Neural cell (in vitro differentiated cells): Measurements from ENCODE around the gene ITGB5. TPM values are rescaled to one million over a fixed set of nuclear protein-coding genes. Genes with fewer than 3 reads are reported as not detected.

ENCODE experiments used
- H2AFZ ChIP-seq: fragments of 200-600, 300-800 bp; sonication (generic), shearing (Covaris generic); 2 replicates; pipeline ENCODE4 v1.6.0; 2014; ENCODE audit warnings: low read depth, mild to moderate bottlenecking, antibody characterized with exemption, low read length, moderate library complexity
- H3F3A ChIP-seq: fragments of 200-600 bp; shearing (Covaris generic); 2 replicates; pipeline ENCODE4 v1.6.1; 2016; ENCODE audit warnings: mild to moderate bottlenecking, moderate library complexity, mixed read lengths, antibody characterized with exemption, low read length; ENCODE audit not compliant: insufficient read depth, poor library complexity, severe bottlenecking
- H3K27ac ChIP-seq: fragments of 200-600, 300-800 bp; sonication (generic), shearing (Covaris generic); 2 replicates; pipeline ENCODE4 v1.5.1; 2014; ENCODE audit warnings: mild to moderate bottlenecking, low read length, moderate library complexity
- H3K27me3 ChIP-seq: fragments of 300-800, 200-600 bp; sonication (generic), shearing (Covaris generic); 2 replicates; pipeline ENCODE4 v1.6.0; 2014; ENCODE audit warnings: mild to moderate bottlenecking, low read depth, low read length, moderate library complexity; ENCODE audit not compliant: insufficient read depth
- H3K36me3 ChIP-seq: fragments of 300-800, 200-600 bp; sonication (generic), shearing (Covaris generic); 2 replicates; pipeline ENCODE4 v1.5.1; 2014; ENCODE audit warnings: mild to moderate bottlenecking, antibody characterized with exemption, low read length, moderate library complexity; ENCODE audit not compliant: insufficient read depth
- H3K4me2 ChIP-seq: fragments of 300-800, 200-600 bp; sonication (generic), shearing (Covaris generic); 2 replicates; pipeline ENCODE4 v1.6.0; 2014; ENCODE audit warnings: mild to moderate bottlenecking, low read length
- H3K4me3 ChIP-seq: fragments of 300-800, 200-600 bp; sonication (generic), shearing (Covaris generic); 2 replicates; pipeline ENCODE4 v1.5.1; 2014; ENCODE audit warnings: mild to moderate bottlenecking, low read length, moderate library complexity
- H3K79me2 ChIP-seq: fragments of 200-600 bp; shearing (Covaris generic); replicated peaks from 2 replicates; pipeline ENCODE4 v1.6.0; 2014; ENCODE audit warnings: mild to moderate bottlenecking, low read length, moderate library complexity; ENCODE audit not compliant: insufficient read depth
- H3K9ac ChIP-seq: fragments of 300-800, 200-600 bp; sonication (generic), shearing (Covaris generic); 2 replicates; pipeline ENCODE4 v1.6.1; 2016; ENCODE audit warnings: mild to moderate bottlenecking, low read length, mixed read lengths
- H3K9me2 ChIP-seq: fragments of 200-600 bp; shearing (Covaris generic); 2 replicates; pipeline ENCODE4 v1.6.1; 2016; ENCODE audit warnings: mild to moderate bottlenecking, low read length, mixed read lengths; ENCODE audit not compliant: insufficient read depth
- H3K9me3 ChIP-seq: fragments of 200-600, 300-800 bp; sonication (generic), shearing (Covaris generic); 2 replicates; pipeline ENCODE4 v1.6.1; 2016; ENCODE audit warnings: mild to moderate bottlenecking, mixed run types, low read length, moderate library complexity, mixed read lengths
- H4K20me1 ChIP-seq: fragments of 200-600 bp; shearing (Covaris generic); 2 replicates; pipeline ENCODE4 v1.6.1; 2016; ENCODE audit warnings: mild to moderate bottlenecking, mixed run types; ENCODE audit not compliant: insufficient read depth
- EP300 ChIP-seq: fragments of 450-650 bp; conservative IDR thresholded peaks from 2 replicates; pipeline ENCODE4 v1.6.1; 2014; ENCODE audit warnings: antibody characterized with exemption, mild to moderate bottlenecking, moderate library complexity; ENCODE audit not compliant: poor library complexity, severe bottlenecking
- EZH2 ChIP-seq: fragments of 200-600, 300-800 bp; shearing (Covaris generic), sonication (generic); IDR thresholded peaks from 2 replicates; pipeline ENCODE4 v1.6.1; 2014; ENCODE audit warnings: antibody characterized with exemption, low read length, borderline replicate concordance, mild to moderate bottlenecking; ENCODE audit not compliant: insufficient read depth, poor library complexity, severe bottlenecking
- MXI1 ChIP-seq: fragments of 450-650 bp; conservative IDR thresholded peaks from 2 replicates; pipeline ENCODE4 v1.6.1; 2014; ENCODE audit warnings: antibody characterized with exemption, mild to moderate bottlenecking; ENCODE audit not compliant: poor library complexity, severe bottlenecking
- POLR2AphosphoS5 ChIP-seq: IDR thresholded peaks from 2 replicates; pipeline ENCODE4 v1.6.1; 2012
- RAD21 ChIP-seq: fragments of 450-650 bp; conservative IDR thresholded peaks from 2 replicates; pipeline ENCODE4 v1.6.1; 2014; ENCODE audit warnings: antibody characterized with exemption, mild to moderate bottlenecking, moderate library complexity
- REST ChIP-seq: IDR thresholded peaks from 2 replicates; pipeline ENCODE4 v1.6.1; 2012; ENCODE audit warnings: borderline replicate concordance
- SMC3 ChIP-seq: fragments of 450-650 bp; conservative IDR thresholded peaks from 2 replicates; pipeline ENCODE4 v1.6.1; 2014; ENCODE audit warnings: antibody characterized with exemption, mild to moderate bottlenecking, moderate library complexity; ENCODE audit not compliant: poor library complexity
- TAF1 ChIP-seq: IDR thresholded peaks from 2 replicates; pipeline ENCODE4 v1.6.1; 2012; ENCODE audit warnings: low read depth
- polyA plus RNA-seq: library from polyadenylated mRNA; depleted of rRNA; stranded (reverse); fragments of >200 nt; gene quantifications from 2 replicates; pipeline ENCODE4 v1.2.3, GENCODE V29; 2014
- TF ChIP-seq, protein P1 (sequence below): fragments of 450-650 bp; IDR thresholded peaks from 2 replicates; pipeline ENCODE4 v1.5.1; 2014; ENCODE audit warnings: antibody characterized with exemption, mild to moderate bottlenecking, moderate library complexity; ENCODE audit not compliant: poor library complexity, severe bottlenecking

The ITGB5 gene
- polyA plus RNA-seq, 1 donor from 2014 or later: 1.2 TPM

DNA sequence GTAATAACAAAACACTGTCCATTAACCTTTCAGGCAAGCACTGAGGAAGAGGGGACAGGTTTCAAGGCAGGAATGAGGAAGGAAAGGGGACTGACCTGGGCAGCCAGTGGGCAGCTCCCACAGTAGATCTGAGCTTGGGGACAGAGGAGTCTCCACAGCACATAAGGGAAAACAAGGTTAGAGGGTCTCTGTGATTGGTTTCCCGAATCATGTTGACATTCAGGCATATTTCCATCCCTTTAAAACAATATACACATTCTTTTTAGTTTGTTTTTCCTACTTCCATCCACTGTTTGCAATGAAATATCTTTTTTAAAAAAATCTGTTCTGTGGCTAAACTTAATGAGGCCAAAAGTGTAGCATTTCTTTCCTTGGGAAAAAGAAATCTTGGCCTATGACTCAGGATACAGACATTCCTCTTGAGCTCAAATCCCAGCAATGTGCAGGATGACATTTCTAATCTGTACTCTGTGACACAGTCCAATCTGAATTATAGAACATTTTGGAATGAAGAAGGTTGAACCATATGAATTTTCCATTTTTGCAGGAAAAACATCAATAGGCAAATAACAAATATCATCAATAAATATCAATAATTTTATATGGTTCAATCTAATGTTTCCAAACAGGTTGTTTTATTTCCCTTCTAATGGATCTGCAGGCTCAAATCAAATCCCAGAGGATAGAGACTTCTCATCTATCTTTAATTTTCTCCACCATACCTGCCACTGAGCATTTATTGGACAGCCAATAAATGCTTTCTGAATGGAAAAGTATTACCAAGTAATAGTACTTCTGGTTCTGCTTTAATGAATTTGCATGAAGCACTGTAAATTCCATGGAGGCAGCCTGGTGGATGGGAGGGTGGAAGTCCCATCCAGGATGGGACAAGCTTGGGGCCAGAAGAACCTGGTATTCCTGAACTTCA is 54.1 kb downstream of the ITGB5 start:
- Histone ChIP-seq H3K4me2 (no peak overlapping the region), H3K79me2 (no peaks in the 10 kb centered on the region), H3F3A (no peaks in the 10 kb centered on the region), H3K9ac (no peak overlapping the region), H3K27me3 (no peaks in the 10 kb centered on the region), H2AFZ (no peak overlapping the region), H4K20me1 (no peaks in the 10 kb centered on the region), H3K36me3 (no peaks in the 10 kb centered on the region), H3K9me3 (no peaks in the 10 kb centered on the region), H3K9me2 (no peaks in the 10 kb centered on the region), H3K4me3 (no peak overlapping the region), H3K27ac (no peak overlapping the region)
- TF ChIP-seq EP300 (no peak), REST (no peak), MXI1 (no peak), POLR2AphosphoS5 (no peak), SMC3 (no peak), TAF1 (no peak), RAD21 (no peak), EZH2 (no peak)
- TF ChIP-seq, protein P1, sequence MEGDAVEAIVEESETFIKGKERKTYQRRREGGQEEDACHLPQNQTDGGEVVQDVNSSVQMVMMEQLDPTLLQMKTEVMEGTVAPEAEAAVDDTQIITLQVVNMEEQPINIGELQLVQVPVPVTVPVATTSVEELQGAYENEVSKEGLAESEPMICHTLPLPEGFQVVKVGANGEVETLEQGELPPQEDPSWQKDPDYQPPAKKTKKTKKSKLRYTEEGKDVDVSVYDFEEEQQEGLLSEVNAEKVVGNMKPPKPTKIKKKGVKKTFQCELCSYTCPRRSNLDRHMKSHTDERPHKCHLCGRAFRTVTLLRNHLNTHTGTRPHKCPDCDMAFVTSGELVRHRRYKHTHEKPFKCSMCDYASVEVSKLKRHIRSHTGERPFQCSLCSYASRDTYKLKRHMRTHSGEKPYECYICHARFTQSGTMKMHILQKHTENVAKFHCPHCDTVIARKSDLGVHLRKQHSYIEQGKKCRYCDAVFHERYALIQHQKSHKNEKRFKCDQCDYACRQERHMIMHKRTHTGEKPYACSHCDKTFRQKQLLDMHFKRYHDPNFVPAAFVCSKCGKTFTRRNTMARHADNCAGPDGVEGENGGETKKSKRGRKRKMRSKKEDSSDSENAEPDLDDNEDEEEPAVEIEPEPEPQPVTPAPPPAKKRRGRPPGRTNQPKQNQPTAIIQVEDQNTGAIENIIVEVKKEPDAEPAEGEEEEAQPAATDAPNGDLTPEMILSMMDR: no peak

- H4K20me1 ChIP-seq: no peaks in the 10 kb centered on the region
- no peaks in the 10 kb centered on the region for H3K79me2 ChIP-seq
- H3K36me3 ChIP-seq: no peaks in the 10 kb centered on the region
- no peak overlapping the region for H3K4me2 ChIP-seq
- no peak overlapping the region for H3K4me3 ChIP-seq
- no peak for TF ChIP-seq REST
- no peak for TF ChIP-seq EZH2
- no peak for TF ChIP-seq TAF1
- TF ChIP-seq POLR2AphosphoS5: no peak
- no peak for TF ChIP-seq RAD21
- TF ChIP-seq, protein P1: no peak
- no peaks in the 10 kb centered on the region for H3K9me3 ChIP-seq
- no peaks in the 10 kb centered on the region for H3K9me2 ChIP-seq
- H3K27ac ChIP-seq: no peak overlapping the region
- H3F3A ChIP-seq: no peaks in the 10 kb centered on the region
- H3K27me3 ChIP-seq: no peaks in the 10 kb centered on the region
- no peak overlapping the region for H2AFZ ChIP-seq
- no peak overlapping the region for H3K9ac ChIP-seq
Measured at GRCh38 chr3:124831628-124832199, 55.5 kb downstream of the ITGB5 start.
